Measurements from ENCODE around the gene CASP12.

CASP12 gene

GRCh38 chr11:104841185-104841584 is 57.1 kb downstream of the CASP12 start:
- H3K4me3 ChIP-seq (replicated peaks; ENCODE audit: low read depth, low read length) = no peak overlapping the region
- no peak for DNase-seq (ENCODE audit: low read depth)
- no peak for TF ChIP-seq CTCF (IDR thresholded peaks at IDR 0.05; ENCODE audit: low read length, missing control alignments)

- H3K4me3 ChIP-seq (replicated peaks; ENCODE audit: low read depth, low read length) = no peak overlapping the region
- no peak for DNase-seq (ENCODE audit: low read depth)
- no peak for TF ChIP-seq CTCF (IDR thresholded peaks at IDR 0.05; ENCODE audit: low read length, missing control alignments)
Measured at GRCh38 chr11:104837969-104838639, 60.2 kb downstream of the CASP12 start.

GRCh38 chr11:104836691-104837090 is 61.6 kb downstream of the CASP12 start:
- H3K4me3 ChIP-seq (replicated peaks; ENCODE audit: low read depth, low read length) = no peak overlapping the region
- no peak for DNase-seq (ENCODE audit: low read depth)
- TF ChIP-seq CTCF (IDR thresholded peaks at IDR 0.05; ENCODE audit: low read length, missing control alignments) = no peak

All from fibroblast of pulmonary artery (primary cell).